Measurements from ENCODE around the gene CCDC181.

DNA sequence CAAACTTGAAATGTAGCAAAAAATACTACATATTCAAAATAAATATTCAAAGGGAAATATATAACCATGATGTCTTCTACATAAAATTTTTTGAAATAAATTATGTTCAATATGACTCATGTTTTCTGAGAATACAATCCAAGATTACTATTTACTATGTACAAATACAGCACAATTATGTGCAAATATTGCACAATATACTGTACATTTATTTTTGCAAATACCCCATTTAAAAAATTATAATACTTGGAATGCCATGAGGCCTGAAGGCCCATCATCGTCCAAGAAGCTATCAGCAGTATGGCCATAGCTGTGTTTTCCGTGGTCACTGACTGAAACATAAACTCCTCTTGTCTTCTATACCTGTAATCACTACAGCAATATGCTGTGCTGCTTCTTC is 12.3 kb downstream of the CCDC181 start:
- TF ChIP-seq CTCF (IDR thresholded peaks at IDR 0.05) (no peak), POLR2A (IDR thresholded peaks at IDR 0.05) (no peak)
